ENCODE results near the gene DST. TPM values are rescaled to one million over a fixed set of nuclear protein-coding genes. Genes with fewer than 3 reads are reported as not detected.

Gene DST
- total and polyA plus RNA-seq, 2 of the 8 experiments (the other 6 are each of a cell fraction or from before 2014, with no cell fraction given), result 49.4 to 116 TPM

- Histone ChIP-seq H4K5ac (ENCODE audit: insufficient read length, low read depth, low read length) (no peak overlapping the region), H3K23ac (ENCODE audit: insufficient read length) (no peak overlapping the region), H3K9ac (replicated peaks in 1 of 4; ENCODE audit: extremely low read depth in 1 of 4, low read depth in 3 of 4, low read length in 3 of 4) (no peak overlapping the region), H3K56ac (replicated peaks; ENCODE audit: insufficient read length, low read depth, low read length) (no peak overlapping the region), H2BK15ac (ENCODE audit: low read length) (no peak overlapping the region), H3K23me2 (ENCODE audit: low read depth, low read length) (no peaks in the 10 kb centered on the region), H3K4me2 (ENCODE audit: insufficient read depth in 1 of 2, low read depth in 2 of 2, low read length in 2 of 2) (no peak overlapping the region), H2BK20ac (ENCODE audit: low read length) (no peak overlapping the region), H2BK12ac (ENCODE audit: low read depth, low read length) (no peak overlapping the region), H3K79me1 (ENCODE audit: low read depth, low read length) (no peaks in the 10 kb centered on the region), H2AFZ (ENCODE audit: low read length) (no peak overlapping the region), H2BK120ac (replicated peaks; ENCODE audit: low read depth, low read length) (no peak overlapping the region), H3K79me2 (ENCODE audit: control insufficient read depth in 1 of 2, insufficient read depth in 2 of 2, low read length in 2 of 2) (no peaks in the 10 kb centered on the region), H3K9me3 (ENCODE audit: insufficient read depth in 2 of 2, low read depth in 1 of 2, low read length in 1 of 2) (no peaks in the 10 kb centered on the region), H3K18ac (ENCODE audit: extremely low read depth, low read length) (no peak overlapping the region), H4K20me1 (replicated peaks in 1 of 2; ENCODE audit: control insufficient read depth in 1 of 2, insufficient read depth in 2 of 2, low read length in 2 of 2) (no peaks in the 10 kb centered on the region), H4K8ac (ENCODE audit: extremely low read depth, insufficient read depth, low read length) (no peak overlapping the region), H4K91ac (replicated peaks; ENCODE audit: insufficient read length, low read length) (no peak overlapping the region), H3K4me1 (replicated peaks in 1 of 4; ENCODE audit: control insufficient read depth in 3 of 4, insufficient read depth in 4 of 4, low read length in 3 of 4) (no peaks in the 10 kb centered on the region), H3K14ac (ENCODE audit: insufficient read length) (no peak overlapping the region), H3K36me3 (ENCODE audit: control insufficient read depth in 2 of 4, insufficient read depth in 4 of 4, low read length in 3 of 4) (peaks cover 5 to 41% (median 24%) of the 10 kb centered on the region in 4 experiments), H2BK5ac (ENCODE audit: low read depth, low read length) (no peak overlapping the region), H3K4me3 (ENCODE audit: extremely low read depth in 1 of 4, insufficient read depth in 2 of 4, low read depth in 3 of 4, low read length in 4 of 4) (no peak overlapping the region), H3K27me3 (replicated peaks in 1 of 4; ENCODE audit: control insufficient read depth in 3 of 4, extremely low read depth in 1 of 4, insufficient read depth in 3 of 4, low read length in 3 of 4) (no peaks in the 10 kb centered on the region), H3K27ac (ENCODE audit: low read depth, low read length) (no peak overlapping the region), H2AK5ac (ENCODE audit: low read depth, low read length) (no peak overlapping the region), H3K4ac (replicated peaks; ENCODE audit: insufficient read length, low read depth, low read length) (no peak overlapping the region)
- DNase-seq (ENCODE audit: low read depth in 1 of 2, low spot score in 2 of 2), result no peak
- ChIA-PET CTCF (ENCODE audit: partially characterized antibody) (interaction anchor here (0.9 to 3.3 kb wide), 3 partner anchors 60 to 84 kb away, joined by 4 to 12 read pairs (median 7); no protein-coding TSS in a partner anchor), POLR2A (ENCODE audit: partially characterized antibody) (interaction anchor here (1.2 kb wide), 1 partner anchor 104 kb away, joined by 3 read pairs; no protein-coding TSS in a partner anchor)
- no peak for FAIRE-seq
- TF ChIP-seq POLR2A (IDR thresholded peaks at IDR 0.05; ENCODE audit: control extremely low read depth in 1 of 2, low read depth in 2 of 2, low read length in 2 of 2) (no peak), SAP30 (IDR thresholded peaks at IDR 0.05; ENCODE audit: insufficient read depth, insufficient replicate concordance, low read length) (no peak), NANOG (IDR thresholded peaks at IDR 0.05; ENCODE audit: insufficient read depth, low read depth, low read length, poor library complexity, severe bottlenecking) (no peak), KDM1A (IDR thresholded peaks at IDR 0.05; ENCODE audit: borderline replicate concordance, low read length) (no peak), SRF (IDR thresholded peaks at IDR 0.05; ENCODE audit: low read depth, low read length) (no peak), RNF2 (IDR thresholded peaks at IDR 0.05; ENCODE audit: borderline replicate concordance, low read depth, low read length, missing control alignments, poor library complexity, severe bottlenecking) (no peak)
- WGBS, 2 experiments (ENCODE audit: extremely low coverage in 1 of 2, insufficient coverage in 1 of 2, insufficient read length in 1 of 2, insufficient replicate concordance in 2 of 2, low coverage in 1 of 2, low lambda C conversion rate in 2 of 2, missing lambda C conversion rate in 1 of 2), result 96% methylated on average over 3 of the region's 3 CpGs; no CpG with 5 or more reads in 1 of the 2 experiments
Measured at GRCh38 chr6:56510984-56511531, 131.6 kb downstream of the DST start.
